Measurements from ENCODE around the gene LRRC45. TPM values are rescaled to one million over a fixed set of nuclear protein-coding genes. Genes with fewer than 3 reads are reported as not detected.

Gene LRRC45
- polyA plus RNA-seq, 1 donor = 10.4 TPM

DNA sequence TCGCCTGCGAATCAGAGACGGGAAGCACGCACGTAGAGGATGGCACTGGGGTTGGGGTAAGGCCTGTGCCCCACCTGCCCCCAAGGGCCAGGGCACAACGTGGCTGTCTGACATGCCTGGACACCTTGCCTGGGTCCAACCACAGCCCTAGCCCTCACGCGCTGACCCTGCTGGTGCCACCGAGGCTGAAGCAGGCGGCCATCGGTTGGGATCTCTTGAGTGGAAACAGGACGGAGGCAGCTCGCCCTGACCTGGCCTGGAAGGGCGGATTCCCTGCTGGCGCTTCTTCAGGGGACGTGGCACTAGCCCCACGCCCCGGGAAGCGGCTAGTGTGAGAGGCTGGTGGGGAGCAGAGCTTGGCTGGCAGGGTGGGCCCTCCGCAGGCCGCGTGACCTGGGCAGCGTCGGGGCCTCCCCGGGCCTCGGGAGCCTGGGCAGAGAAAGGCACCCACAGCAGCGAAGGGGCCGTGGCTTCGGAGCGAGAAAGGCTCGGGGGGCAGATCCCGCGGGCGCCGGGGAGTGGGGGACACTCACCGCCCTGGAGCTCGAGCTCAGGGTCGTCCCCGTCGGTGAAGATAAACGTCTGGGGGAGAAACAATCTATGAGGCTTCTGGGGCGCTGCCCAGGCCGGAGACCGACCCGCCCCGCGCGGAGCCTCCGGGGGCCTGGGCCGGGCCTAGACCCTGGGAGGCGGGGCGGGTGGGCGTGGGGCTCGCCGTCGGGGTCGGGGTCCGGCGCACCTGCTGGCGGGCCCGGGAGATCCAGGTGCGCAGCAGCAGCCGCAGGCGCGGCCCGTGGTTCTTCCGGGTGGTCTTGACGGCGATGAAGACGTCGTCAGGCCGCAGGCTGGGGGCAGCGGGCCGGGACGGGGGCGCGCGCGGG, 27.9 kb downstream of the LRRC45 start:
- DNase-seq = no peak

DNA sequence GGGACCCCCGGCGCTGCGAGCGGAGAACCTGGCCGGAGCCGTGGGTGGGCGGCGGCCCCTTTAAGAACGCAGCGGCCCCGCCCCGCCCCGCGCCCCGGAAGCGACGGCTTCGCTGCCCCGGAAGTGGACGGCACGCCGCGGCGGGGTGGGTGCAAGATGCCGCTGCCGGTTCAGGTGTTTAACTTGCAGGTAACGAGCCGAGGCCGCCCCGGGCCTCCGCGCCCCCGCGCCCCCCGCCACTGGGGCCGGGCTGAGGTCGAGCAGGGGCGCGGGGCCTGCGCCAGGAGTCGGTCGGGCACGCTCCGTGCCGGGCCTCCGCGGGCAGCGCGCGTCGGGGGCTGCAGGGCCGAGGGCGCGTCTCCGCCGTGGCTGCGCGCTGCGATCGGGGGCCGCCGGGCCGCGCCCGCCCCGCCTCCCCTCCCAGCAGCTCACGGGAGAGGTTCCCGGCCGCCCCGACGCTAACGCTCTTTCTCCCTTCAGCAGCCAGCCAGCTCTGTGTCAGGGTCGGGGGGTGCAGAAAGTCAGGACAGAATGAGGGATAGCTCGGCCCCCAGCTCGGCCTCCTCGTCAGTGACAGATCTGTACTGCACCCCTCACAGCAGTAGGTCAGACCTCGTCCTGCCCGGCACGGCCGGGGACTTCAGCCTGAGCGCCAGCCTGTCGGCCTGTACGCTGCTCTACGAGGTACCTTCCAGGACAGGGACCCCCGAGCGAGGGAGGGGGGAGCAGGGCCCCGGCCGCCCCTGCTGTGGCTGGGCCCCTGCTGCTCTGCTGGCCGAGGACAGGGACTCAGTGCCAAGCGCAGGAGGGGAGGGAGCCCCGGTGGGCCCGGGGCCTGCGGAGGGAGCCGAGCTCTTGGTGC, 28.9 kb downstream of the LRRC45 start, which contains the start of the genes GPS1 and RFNG:
Gene GPS1, plus strand, starts transcription at position 123 of the 862 bp plus-strand sequence. Its CDS starts 34 bp downstream, at position 157.
Gene RFNG, minus strand, starts transcription at position 36 of the 862 bp plus-strand sequence. CDS start 45 bp downstream, outside the sequence.
- no peak for DNase-seq

DNA sequence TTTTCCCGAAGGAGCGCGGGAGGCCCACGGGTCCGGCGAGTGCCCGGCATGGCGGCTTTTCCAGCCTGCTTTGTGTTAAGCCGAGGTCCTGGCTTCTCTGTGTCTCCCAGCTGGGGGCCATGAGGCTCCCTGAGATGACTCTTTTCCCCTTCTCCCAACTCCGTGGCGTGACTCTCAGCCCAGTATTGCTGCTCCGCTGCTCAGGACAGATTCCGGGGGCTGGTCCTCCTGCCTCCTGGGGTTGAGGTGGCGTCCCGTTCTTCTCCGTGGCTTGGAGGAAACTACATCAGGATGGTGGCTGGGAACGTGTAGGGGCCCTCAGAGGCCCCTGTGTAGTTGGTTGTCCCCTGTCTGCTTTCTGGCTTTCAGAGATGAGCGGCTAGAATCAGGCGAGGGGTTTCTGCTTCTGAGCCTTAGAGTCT, 29.5 kb downstream of the LRRC45 start:
- no peak for DNase-seq

DNA sequence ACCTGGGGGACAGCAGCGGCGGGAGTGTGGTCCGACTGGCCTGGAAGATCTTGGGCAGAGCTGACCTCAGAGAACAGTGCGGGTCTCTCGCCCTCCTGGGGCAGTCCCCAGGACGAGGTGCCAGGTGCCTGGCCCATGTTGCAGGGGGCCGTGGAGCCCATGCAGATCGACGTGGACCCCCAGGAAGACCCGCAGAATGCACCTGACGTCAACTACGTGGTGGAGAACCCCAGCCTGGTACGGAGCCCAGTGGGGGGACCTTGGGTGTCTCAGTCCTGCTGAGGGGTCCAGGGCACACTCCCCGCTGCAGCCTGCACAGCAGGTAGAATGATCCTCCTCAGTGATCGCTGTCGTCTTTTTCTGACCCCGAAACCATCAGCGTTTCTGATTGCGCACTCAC, 30.0 kb downstream of the LRRC45 start:
- DNase-seq = no peak

DNA sequence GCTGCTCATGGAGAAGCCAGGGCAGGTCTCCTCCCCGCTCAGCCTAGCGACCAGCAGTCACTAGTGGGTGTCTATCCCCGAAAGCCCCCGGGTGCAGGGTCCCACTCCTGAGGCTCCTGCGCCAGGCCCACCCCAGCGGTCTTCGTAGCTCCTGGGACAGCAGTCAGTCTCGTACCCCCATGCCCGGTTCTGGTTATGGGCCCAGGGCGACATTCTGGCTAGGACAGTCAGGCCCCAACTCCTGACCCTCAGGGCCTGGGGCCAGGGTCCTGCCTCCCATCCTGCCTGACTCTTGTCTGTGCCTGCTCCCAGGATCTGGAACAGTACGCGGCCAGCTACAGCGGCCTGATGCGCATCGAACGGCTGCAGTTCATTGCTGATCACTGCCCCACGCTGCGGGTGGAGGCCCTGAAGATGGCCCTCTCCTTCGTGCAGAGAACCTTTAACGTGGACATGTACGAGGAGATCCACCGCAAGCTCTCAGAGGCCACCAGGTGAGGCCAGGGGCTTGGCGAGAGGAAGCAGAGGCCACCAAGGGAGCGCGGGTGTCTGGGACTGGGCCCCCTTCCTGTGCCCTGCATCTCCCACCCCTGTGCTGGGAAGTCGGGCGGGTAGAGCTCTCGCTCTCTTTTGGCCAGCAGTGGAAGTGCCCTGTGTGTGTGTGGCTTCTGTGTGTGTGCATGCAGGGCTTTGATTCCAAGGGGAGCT, 30.6 kb downstream of the LRRC45 start:
- no peak for DNase-seq

DNA sequence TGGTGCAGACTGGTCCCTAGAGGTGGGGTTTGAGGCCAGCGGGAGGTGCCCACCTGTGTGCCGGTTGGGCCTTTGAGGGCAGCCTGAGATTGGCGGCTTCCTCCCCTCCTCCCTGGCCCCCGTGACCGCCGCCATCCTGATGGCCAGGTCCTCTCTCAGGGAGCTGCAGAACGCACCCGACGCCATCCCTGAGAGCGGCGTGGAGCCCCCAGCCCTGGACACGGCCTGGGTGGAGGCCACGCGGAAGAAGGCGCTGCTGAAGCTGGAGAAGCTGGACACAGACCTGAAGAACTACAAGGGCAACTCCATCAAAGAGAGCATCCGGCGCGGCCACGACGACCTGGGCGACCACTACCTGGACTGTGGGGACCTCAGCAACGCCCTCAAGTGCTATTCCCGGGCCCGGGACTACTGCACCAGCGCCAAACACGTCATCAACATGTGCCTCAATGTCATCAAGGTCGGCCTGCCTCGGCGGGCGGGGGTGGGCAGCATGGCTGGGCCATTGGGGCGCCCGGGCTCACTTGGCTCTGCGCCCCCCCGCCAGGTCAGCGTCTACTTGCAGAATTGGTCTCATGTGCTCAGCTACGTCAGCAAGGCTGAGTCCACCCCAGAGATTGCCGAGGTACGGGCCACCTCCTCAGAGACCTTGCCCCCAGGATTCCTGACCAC, 31.4 kb downstream of the LRRC45 start:
- no peak for DNase-seq

DNA sequence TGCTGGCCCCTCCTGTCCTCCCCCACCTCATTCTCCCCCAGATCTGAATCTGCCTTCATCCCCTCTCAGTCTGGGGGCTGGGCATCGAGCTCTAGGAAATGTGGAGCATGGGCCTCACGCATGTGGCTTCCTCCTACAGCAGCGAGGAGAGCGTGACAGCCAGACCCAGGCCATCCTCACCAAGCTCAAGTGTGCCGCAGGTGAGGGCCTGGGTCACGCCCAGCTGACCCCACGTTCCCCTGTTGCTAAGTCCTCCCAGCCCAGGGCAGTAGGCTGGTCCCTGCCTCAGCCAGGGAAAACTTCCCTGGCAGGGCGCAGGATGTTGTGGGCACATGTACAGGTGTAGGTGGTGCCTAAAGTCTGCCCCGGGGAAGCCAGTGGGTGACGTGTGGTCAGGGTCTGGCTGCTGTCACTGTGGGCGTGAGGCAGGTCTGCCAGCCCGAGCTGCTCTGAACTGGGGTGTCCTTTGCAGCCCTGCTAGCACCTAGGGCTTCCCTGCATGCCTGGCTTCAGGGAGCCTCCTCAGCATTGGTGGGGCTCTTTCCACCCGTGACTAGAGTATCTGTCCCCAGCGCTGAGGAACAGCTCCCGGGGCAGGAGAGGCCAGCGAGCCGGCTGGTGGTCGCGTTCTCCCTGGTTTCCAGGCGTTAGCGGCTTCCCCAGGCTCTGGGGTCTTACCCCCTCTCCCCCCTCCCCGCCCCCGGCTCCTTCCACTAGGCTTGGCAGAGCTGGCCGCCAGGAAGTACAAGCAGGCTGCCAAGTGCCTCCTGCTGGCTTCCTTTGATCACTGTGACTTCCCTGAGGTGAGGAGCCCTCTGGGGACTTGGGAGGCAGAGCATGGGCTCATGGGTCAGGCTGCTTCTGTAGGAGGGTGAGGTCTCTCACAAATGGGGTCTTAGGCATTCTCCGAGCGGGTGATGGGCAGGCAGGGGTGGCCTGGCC, 32.2 kb downstream of the LRRC45 start:
- no peak for DNase-seq

DNA sequence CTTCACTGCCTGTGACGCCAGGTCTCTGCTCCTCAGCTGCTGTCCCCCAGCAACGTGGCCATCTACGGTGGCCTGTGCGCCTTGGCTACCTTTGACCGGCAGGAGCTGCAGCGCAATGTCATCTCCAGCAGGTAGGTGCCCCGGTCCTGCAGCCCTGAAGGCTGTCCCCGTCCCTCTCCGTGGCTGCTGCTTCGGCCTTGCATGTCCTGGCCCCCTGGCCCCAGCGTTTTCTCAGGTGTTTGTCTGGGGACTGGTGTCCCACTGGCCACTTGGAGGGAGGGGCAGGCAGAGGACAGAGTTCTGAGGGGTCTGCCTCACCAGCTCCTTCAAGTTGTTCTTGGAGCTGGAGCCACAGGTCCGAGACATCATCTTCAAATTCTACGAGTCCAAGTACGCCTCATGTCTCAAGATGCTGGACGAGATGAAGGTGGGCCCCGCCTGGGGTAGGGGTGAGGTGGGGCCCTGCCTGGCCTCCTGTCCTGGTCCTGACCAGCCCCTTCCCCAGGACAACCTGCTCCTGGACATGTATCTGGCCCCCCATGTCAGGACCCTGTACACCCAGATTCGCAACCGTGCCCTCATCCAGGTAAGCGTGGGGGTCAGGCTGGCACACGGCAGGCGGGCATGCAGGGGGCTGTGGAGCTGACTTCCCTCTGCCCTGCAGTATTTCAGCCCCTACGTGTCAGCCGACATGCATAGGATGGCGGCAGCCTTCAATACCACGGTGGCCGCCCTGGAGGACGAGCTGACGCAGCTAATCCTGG, 33.0 kb downstream of the LRRC45 start:
- no peak for DNase-seq

DNA sequence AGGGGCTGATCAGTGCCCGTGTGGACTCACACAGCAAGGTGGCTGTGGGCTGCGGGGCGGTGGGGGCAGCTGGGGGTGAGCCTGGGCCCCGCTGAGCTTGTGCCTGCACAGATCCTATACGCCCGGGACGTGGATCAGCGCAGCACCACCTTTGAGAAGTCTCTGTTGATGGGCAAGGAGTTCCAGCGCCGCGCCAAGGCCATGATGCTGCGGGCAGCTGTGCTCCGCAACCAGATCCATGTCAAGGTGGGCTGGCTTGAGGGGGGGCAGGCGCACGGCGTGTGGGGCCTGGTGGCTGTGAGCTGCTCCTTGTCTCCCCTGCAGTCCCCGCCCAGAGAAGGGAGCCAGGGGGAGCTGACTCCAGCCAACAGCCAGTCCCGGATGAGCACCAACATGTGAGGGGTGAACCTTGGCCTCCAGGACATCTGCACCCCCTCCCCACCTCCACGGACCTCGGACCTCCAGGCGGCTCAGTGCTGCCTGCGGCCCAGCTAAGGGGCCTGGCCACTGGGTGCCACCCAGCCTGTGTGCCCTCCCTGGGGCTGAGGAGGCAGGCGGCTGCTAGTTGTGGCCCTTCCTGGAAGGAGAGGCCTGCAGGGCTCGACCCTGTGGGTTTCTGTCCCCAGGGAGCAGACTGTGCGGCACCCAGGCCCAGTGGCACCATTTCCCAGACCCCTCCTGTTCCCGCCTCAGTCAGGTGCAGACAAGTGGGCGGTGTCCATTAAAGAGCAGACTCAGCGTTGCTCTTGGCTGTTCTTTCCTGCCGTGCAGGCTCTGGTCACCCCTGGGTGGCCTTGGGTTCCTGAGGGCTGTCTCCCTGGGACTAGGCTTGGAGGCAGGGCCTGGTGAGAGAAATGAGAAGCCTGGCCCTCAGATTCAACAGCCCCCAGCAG, 33.9 kb downstream of the LRRC45 start:
- no peak for DNase-seq

DNA sequence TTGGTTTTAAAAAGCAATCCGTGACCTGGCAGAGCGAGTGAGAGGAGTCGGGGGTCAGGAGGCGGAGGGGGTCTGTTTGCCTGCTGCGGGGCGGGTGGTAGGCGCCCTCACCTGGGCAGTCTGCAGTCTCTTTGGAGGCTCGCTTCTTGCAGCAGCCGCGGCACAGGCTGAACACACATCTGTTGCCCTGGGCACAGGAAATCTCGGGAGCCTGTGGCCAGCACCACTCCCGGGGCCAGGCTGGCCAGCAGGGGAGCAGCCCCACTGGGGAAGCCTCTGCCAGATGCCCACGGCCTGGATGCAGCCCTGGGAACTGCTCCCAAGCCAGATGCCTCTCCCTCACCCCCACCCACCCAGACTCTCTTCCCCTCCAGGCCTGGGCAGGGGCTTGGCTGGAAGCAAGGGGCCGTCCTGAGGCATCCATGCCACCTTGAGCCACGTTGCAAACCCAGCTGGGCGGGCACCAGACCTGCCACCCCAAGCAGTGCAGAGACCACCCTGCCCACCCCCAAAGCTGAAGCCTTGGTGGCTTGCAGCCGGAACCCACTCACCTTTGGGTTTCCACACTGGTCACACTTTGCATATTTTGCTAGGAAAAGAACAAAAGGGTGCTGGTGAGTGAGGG, 35.2 kb downstream of the LRRC45 start:
- no peak for DNase-seq

DNA sequence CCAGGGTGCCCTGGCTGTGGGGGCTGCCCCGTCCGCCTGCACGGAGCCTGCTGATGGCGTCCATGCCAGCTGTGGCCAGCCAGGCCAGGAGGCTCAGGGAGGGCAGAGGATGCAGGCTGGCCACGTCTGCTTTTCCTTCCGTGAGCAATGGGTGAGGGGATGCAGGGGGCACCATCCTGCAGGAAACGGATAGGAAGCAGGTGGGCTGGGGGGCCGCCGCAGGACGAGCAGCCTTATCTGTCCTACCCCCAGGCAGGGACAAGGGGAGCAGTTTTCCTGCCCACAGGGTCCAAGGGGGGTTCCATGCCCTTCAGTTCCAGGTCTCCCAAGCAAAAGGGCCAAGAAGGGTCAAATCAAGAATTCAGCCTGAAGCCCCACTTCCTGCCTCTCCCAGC, 35.7 kb downstream of the LRRC45 start:
- no peak for DNase-seq

DNA sequence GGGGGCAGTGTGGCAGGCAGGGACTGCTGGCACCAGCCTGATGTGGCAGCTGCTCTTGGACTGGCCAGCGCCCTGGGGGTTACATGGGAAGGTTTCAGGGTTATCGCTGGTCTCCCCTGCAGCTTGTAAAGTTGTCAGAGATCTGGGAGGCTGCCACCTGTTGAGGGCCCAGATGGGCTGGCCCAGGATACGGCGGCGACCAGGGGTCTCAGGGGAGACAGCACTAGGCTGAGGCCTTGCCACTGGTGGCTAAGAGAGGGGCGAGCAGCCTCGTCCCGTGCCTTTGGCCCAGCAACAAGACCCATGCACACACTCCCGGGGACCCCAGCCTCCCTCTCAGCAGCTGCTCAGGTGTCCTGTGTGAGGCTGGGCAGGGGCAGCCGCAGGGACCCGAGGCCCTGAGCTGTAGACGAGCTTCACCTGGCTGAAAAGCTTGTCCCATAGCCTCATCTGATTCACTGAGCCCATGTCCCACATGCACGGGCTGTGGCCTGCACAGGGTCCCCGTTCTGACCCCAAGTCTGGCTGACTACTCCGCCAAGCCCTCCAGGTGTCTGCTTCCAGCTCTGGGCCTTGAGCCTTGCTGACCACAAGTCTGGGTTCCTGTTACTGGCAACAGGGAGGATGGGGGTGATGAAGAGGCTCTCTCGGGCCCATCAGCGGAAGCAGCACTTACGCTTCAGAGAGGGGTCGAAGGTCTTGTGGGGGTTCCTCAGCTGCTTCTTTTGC, 36.3 kb downstream of the LRRC45 start:
- no peak for DNase-seq

DNA sequence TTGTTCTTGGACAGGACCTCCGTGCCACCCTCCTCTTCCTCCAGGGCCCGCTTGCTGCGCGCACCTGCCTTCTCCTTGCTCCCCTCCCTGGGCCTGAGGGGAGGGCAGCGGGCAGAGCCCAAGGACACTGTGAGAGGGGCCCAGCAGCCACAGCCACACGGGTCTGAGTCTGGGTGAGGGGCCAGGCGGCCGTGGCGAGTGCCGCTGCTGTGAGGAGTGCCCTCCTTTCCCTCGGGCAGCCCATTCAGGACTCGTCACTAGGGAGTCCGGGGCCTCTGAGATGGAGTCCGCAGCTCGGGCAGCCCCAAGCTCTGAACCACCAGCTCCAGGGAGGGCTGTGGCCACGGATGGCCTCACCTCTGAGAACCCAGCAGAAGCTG, 36.9 kb downstream of the LRRC45 start:
- no peak for DNase-seq

DNA sequence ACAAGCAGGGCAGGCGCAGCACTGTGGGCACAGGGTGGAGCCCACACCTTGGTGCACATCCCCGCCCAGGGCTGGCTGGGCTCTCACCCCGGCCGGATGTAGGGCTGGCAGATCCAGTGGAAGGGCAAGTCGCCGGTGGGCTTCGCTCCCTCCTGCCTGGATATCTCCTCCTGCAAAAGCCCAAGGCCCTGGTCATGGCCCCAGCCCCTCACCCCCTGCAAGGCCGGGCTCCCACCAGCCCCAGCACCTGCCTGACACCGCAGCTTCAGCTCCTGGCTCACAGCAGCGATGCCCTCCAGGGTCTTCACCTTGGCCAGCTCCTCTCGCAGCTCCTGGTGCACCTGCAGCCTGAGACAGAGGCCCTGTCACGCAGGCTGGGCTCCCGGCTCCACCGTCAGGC, 37.5 kb downstream of the LRRC45 start:
- DNase-seq = no peak

DNA sequence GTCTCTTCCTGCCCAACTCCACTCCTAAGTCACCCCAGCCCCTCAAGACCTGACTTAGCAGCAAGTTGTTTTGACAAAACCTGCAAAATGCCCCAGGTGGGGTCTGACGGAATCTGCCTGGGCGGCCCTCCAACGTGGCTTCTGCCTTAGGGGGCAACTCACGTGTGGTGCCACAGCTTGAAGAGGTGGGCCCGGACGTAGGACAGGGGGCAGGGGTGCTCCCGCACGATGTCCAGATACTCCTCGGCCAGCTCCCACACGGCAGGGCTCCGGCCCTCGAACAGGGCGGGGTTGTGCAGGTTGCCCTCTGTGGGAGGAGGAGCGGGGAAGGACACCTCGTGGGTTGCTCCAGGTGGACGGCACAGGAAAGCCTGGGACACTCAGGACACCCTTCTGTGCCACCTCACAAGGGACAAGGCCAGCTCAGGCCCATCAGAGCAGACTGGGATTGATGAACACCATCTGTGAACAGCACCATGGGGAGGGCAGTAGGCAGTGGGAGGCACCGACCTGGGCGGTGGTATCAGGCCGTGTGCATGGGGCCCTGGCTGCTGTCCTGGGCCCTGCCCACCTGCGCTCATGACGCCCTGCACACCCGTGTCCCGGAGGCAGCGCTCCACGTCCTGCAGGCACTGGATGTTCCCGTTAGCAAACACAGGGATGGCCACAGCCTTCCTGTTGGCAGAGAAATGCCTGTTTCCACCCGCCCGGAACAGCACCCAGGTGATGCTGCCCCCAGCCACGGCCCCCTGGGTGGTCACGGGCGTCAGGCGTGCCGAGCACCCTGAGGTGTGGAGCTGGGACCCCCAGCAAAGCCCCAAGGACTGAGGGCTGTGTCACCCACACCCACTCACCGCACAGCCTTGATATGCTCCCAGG, 38.2 kb downstream of the LRRC45 start:
- no peak for DNase-seq

Data from left kidney (tissue), 2 donors.